Astrocyte (in vitro differentiated cells and primary cell): Measurements from ENCODE around the gene POLE.

ENCODE experiments used
- CTCF ChIP-seq: IDR thresholded peaks from 2 replicates; pipeline ENCODE4 v1.5.1; 2011; ENCODE audit warnings: low read depth, mild to moderate bottlenecking, inconsistent platforms, low read length, moderate library complexity; ENCODE audit not compliant: insufficient read depth
- EZH2 ChIP-seq: IDR thresholded peaks from 2 replicates; pipeline ENCODE4 v1.6.1; 2012; ENCODE audit warnings: mild to moderate bottlenecking, low read length, inconsistent platforms; ENCODE audit not compliant: insufficient read depth

- TF ChIP-seq CTCF, result no peak
- TF ChIP-seq EZH2, result no peak
These were observed 1.7 kb downstream of the POLE start for GRCh38 chr12:132685400-132685799.
